Right lobe of liver (tissue), 4 donors: ENCODE measurements around the gene MCM7.

Experiments
- POLR2A ChIP-seq: fragments of 450-650 bp; IDR thresholded peaks from one replicate; pipeline ENCODE4 v1.6.1; 2017; ENCODE audit warnings: antibody characterized with exemption, mild to moderate bottlenecking
- TF ChIP-seq, protein P1 (sequence below), 4 donors: fragments of 200-600 bp in 3 of 4; fragments of 450-650 bp in 1 of 4; IDR thresholded peaks; one replicate each; pipeline versions ENCODE4 v1.5.1 to v1.8.0; 2016 to 2022; ENCODE audit warnings: antibody characterized with exemption in 4 of 4, mild to moderate bottlenecking in 2 of 4
- donor health status: DM: no; HTN: no; CAD: no.
- donor health status: DM: no; HTN: no; CAD: no.
- donor health status: DM: no; HTN: yes; CAD: no.

DNA sequence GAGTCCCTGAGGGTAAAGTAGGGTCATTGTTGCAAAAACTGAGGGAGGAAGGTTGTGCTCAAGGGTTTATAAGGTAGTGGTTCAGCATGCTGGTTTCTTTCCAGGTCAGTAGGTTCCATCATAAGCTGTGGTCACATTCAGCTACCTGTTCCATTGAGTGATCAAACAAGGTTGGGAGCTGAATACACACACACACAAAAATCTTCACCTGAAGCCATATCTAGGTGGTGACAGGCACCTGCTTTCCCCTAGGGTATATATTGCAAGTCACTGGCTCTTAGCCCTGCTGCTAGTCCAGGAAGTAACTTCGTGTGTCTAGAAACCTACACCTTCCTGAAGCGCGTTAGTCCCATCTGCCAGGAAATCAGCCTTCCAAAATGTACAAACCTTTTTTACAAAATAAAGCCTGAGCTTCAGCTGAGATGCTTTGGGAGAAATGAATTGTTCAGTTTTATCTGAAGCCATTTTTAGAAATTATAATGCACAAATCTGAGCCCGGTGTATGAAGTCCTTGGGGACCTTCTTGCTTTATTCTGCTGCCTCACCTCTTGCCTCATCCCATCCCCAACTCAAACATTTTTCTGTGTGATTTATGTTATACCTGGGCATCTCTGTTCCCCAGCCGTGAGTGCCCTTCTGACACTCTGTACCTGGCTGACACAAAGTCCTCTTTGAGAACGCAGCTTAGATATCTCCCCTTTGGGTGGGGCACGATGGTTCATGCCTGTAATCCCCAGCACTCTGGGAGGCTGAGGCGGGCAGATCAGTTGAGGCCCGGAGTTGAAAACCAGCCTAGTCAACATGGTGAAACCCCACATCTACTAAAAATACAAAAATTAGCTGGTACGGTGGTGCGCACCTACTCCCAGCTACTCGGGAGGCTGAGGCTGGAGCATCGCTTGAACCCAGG is 36.9 kb upstream of the MCM7 start:
- TF ChIP-seq POLR2A: no peak
- TF ChIP-seq, protein P1, sequence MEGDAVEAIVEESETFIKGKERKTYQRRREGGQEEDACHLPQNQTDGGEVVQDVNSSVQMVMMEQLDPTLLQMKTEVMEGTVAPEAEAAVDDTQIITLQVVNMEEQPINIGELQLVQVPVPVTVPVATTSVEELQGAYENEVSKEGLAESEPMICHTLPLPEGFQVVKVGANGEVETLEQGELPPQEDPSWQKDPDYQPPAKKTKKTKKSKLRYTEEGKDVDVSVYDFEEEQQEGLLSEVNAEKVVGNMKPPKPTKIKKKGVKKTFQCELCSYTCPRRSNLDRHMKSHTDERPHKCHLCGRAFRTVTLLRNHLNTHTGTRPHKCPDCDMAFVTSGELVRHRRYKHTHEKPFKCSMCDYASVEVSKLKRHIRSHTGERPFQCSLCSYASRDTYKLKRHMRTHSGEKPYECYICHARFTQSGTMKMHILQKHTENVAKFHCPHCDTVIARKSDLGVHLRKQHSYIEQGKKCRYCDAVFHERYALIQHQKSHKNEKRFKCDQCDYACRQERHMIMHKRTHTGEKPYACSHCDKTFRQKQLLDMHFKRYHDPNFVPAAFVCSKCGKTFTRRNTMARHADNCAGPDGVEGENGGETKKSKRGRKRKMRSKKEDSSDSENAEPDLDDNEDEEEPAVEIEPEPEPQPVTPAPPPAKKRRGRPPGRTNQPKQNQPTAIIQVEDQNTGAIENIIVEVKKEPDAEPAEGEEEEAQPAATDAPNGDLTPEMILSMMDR (IDR thresholded peaks at IDR 0.05): no peak
